NCI-H524 treated with DMSO at 0.1 percent for 48 hours (cell line): Measurements from ENCODE around the gene LRRC15.

Experiments
- DNase-seq: peaks from one replicate; lab custom pipeline; 2025; lab: John Stamatoyannopoulos, UW

LRRC15 gene

GRCh38 chr3:194384569-194385001, 15.0 kb upstream of the LRRC15 start:
- DNase-seq = no peak

GRCh38 chr3:194384156-194384555, 14.6 kb upstream of the LRRC15 start:
- DNase-seq = no peak

- DNase-seq = no peak
Observed at GRCh38 chr3:194383276-194383940, 13.9 kb upstream of the LRRC15 start.

GRCh38 chr3:194382892-194383223, 13.3 kb upstream of the LRRC15 start:
- DNase-seq = no peak

- DNase-seq = no peak
Observed at GRCh38 chr3:194382196-194382891, 12.8 kb upstream of the LRRC15 start.

GRCh38 chr3:194381460-194381875, 11.9 kb upstream of the LRRC15 start:
- DNase-seq = no peak

GRCh38 chr3:194380326-194380725, 10.8 kb upstream of the LRRC15 start:
- no peak for DNase-seq

GRCh38 chr3:194379651-194380050, 10.1 kb upstream of the LRRC15 start:
- no peak for DNase-seq

GRCh38 chr3:194379231-194379630, 9.7 kb upstream of the LRRC15 start:
- no peak for DNase-seq

- DNase-seq = no peak
Observed at GRCh38 chr3:194377708-194378107, 8.2 kb upstream of the LRRC15 start.

GRCh38 chr3:194376241-194376560, 6.7 kb upstream of the LRRC15 start:
- no peak for DNase-seq

GRCh38 chr3:194375473-194376240, 6.1 kb upstream of the LRRC15 start:
- DNase-seq = peak; percentile 90

- DNase-seq = no peak
Observed at GRCh38 chr3:194374935-194375334, 5.4 kb upstream of the LRRC15 start.

- no peak for DNase-seq
Observed at GRCh38 chr3:194373899-194374298, 4.4 kb upstream of the LRRC15 start.

- no peak for DNase-seq
Observed at GRCh38 chr3:194373028-194373427, 3.5 kb upstream of the LRRC15 start.

GRCh38 chr3:194370753-194371152, 1.2 kb upstream of the LRRC15 start:
- no peak for DNase-seq

- no peak for DNase-seq
Observed at GRCh38 chr3:194368918-194369317, 625 bp downstream of the LRRC15 start.

GRCh38 chr3:194367992-194368841, 1.3 kb downstream of the LRRC15 start:
- DNase-seq = no peak

GRCh38 chr3:194365978-194366490, 3.5 kb downstream of the LRRC15 start:
- no peak for DNase-seq

- no peak for DNase-seq
Observed at GRCh38 chr3:194365526-194365925, 4.0 kb downstream of the LRRC15 start.

GRCh38 chr3:194364652-194365434, 4.7 kb downstream of the LRRC15 start:
- DNase-seq = peak; percentile 97
